Neural crest cell (in vitro differentiated cells): Measurements from ENCODE around the gene CD9. TPM values are rescaled to one million over a fixed set of nuclear protein-coding genes. Genes with fewer than 3 reads are reported as not detected.

Experiments used
- DNase-seq: peaks from one replicate; pipeline ENCODE4 v3.0.0; 2021; ENCODE audit warnings: low read depth, mixed read lengths, low spot score
- H3K27ac Mint-ChIP-seq: one replicate; pipeline ENCODE4 v1.8.0; 2021; ENCODE audit warnings: mild to moderate bottlenecking, mixed read lengths; ENCODE audit not compliant: unreplicated experiment
- H3K27me3 Mint-ChIP-seq: 2 replicates; pipeline ENCODE4 v1.8.0; 2021; ENCODE audit warnings: low read depth, mild to moderate bottlenecking, mixed read lengths
- H3K36me3 Mint-ChIP-seq: 2 replicates; pipeline ENCODE4 v1.8.0; 2021; ENCODE audit warnings: low read depth, mild to moderate bottlenecking, mixed read lengths
- H3K4me1 Mint-ChIP-seq: 2 replicates; pipeline ENCODE4 v1.8.0; 2021; ENCODE audit warnings: mixed read lengths
- H3K4me3 Mint-ChIP-seq: one replicate; pipeline ENCODE4 v1.8.0; 2021; ENCODE audit warnings: mild to moderate bottlenecking, mixed read lengths
- H3K9me3 Mint-ChIP-seq: 2 replicates; pipeline ENCODE4 v1.8.0; 2021; ENCODE audit warnings: mixed read lengths
- CTCF ChIP-seq: fragments of 200-600 bp; sonication (generic); conservative IDR thresholded peaks from 2 replicates; pipeline ENCODE4 v1.5.0; 2021; ENCODE audit warnings: antibody characterized with exemption, mild to moderate bottlenecking
- total RNA-seq: library from RNA; stranded (reverse); gene quantifications from 2 replicates; pipeline ENCODE4 v1.2.1, GENCODE V29; 2021

CD9 gene
- total RNA-seq, 1 donor from 2014 or later = 2.1 TPM

- Mint-ChIP-seq H3K27me3 (peaks cover 2% of the 10 kb centered on the region), H3K4me3 (no peak overlapping the region), H3K9me3 (peaks cover 4% of the 10 kb centered on the region), H3K4me1 (no peaks in the 10 kb centered on the region), H3K27ac (no peak overlapping the region), H3K36me3 (no peaks in the 10 kb centered on the region)
- no peak for DNase-seq
- TF ChIP-seq CTCF = no peak
Measured at GRCh38 chr12:6253278-6253677, 53.1 kb downstream of the CD9 start.

- Mint-ChIP-seq H3K4me1 (no peaks in the 10 kb centered on the region), H3K36me3 (no peaks in the 10 kb centered on the region), H3K27me3 (peaks cover 2% of the 10 kb centered on the region), H3K9me3 (peaks cover 4% of the 10 kb centered on the region), H3K4me3 (no peak overlapping the region), H3K27ac (no peak overlapping the region)
- no peak for DNase-seq
- no peak for TF ChIP-seq CTCF
Measured at GRCh38 chr12:6254491-6254890, 54.3 kb downstream of the CD9 start.

DNA sequence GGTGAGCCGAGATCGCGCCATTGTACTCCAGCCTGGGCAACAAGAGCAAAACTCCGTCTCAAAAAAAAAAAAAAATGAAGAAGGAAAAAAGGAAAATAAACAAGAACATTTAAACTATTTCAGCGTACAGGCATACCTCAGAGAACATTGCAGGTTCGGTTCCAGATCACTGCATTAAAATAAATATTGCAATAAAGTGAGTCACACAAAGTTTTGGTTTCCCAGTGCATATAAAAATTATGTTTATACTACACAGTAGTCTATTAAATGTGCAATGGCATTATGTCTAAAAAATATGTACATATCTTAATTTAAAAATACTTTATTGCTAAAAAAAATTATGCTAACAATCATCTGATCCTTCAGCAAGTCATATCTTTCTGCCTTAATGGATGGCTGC lies 56.8 kb downstream of the CD9 start:
- DNase-seq = no peak
- Mint-ChIP-seq H3K4me3 (no peak overlapping the region), H3K36me3 (no peaks in the 10 kb centered on the region), H3K27me3 (no peaks in the 10 kb centered on the region), H3K4me1 (no peaks in the 10 kb centered on the region), H3K9me3 (peaks cover 4% of the 10 kb centered on the region), H3K27ac (no peak overlapping the region)
- no peak for TF ChIP-seq CTCF

- TF ChIP-seq CTCF = no peak
- no peak for DNase-seq
- Mint-ChIP-seq H3K27ac (no peak overlapping the region), H3K4me1 (peaks cover 8% of the 10 kb centered on the region), H3K36me3 (no peaks in the 10 kb centered on the region), H3K4me3 (no peak overlapping the region), H3K9me3 (peaks cover 4% of the 10 kb centered on the region), H3K27me3 (no peaks in the 10 kb centered on the region)
Measured at GRCh38 chr12:6262211-6262610, 62.0 kb downstream of the CD9 start.

DNA sequence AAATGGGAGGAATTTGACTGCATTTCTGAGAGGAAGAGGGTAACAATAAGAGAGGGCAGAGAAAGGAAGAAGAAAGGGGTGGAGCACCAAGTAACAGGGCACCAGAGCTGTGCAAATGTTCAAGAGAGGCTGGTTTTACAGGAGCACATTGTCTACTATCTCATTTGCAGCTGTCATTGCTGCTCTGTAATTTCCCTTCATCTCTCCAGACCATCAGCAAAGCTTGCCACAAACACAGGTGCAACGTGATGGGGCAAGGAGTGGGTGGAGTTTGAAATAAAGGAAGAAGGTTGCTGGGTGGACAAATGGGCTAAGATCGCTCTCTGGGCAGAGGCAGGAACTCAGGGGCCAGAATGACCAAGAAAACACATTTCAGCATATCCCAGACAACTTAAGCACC lies 62.4 kb downstream of the CD9 start:
- DNase-seq = no peak
- H3K27me3 Mint-ChIP-seq = no peaks in the 10 kb centered on the region
- no peaks in the 10 kb centered on the region for H3K36me3 Mint-ChIP-seq
- H3K4me3 Mint-ChIP-seq = no peak overlapping the region
- TF ChIP-seq CTCF = no peak
- H3K27ac Mint-ChIP-seq = no peak overlapping the region
- peaks cover 3% of the 10 kb centered on the region for H3K9me3 Mint-ChIP-seq
- H3K4me1 Mint-ChIP-seq = peaks cover 8% of the 10 kb centered on the region

GRCh38 chr12:6263931-6264330 lies 63.7 kb downstream of the CD9 start:
- no peak for DNase-seq
- no peaks in the 10 kb centered on the region for H3K36me3 Mint-ChIP-seq
- peaks cover 13% of the 10 kb centered on the region for H3K4me1 Mint-ChIP-seq
- H3K27ac Mint-ChIP-seq = no peak overlapping the region
- H3K27me3 Mint-ChIP-seq = no peaks in the 10 kb centered on the region
- H3K9me3 Mint-ChIP-seq = no peaks in the 10 kb centered on the region
- no peak overlapping the region for H3K4me3 Mint-ChIP-seq
- TF ChIP-seq CTCF = no peak
